SU-DHL-6 (cell line): ENCODE measurements around the gene RAB43.
"Not testable (repeated sequence)": the region's sequence is repeated elsewhere in the genome, so short reads cannot be mapped to it uniquely, and the experiment has no call there.

ENCODE experiments used
- H2AFZ ChIP-seq: fragments of 200-600 bp; sonication (generic); 2 replicates; pipeline ENCODE4 v1.6.1; 2014; ENCODE audit warnings: low read depth, mild to moderate bottlenecking, moderate library complexity, mixed read lengths, antibody characterized with exemption, low read length; ENCODE audit not compliant: severe bottlenecking
- H3F3A ChIP-seq: fragments of 200-600 bp; shearing (Covaris generic); 2 replicates; pipeline ENCODE4 v1.6.0; 2016; ENCODE audit warnings: antibody characterized with exemption, mild to moderate bottlenecking; ENCODE audit not compliant: insufficient read depth
- H3K27ac ChIP-seq: fragments of 200-600 bp; sonication (generic); 2 replicates; pipeline ENCODE4 v1.5.1; 2016; ENCODE audit warnings: low read depth, mild to moderate bottlenecking, low read length, moderate library complexity, mixed read lengths
- H3K27me3 ChIP-seq: fragments of 200-600 bp; sonication (generic), shearing (Covaris generic); 2 replicates; pipeline ENCODE4 v1.6.0; 2014; ENCODE audit warnings: mild to moderate bottlenecking, low read length
- H3K36me3 ChIP-seq: fragments of 200-600 bp; sonication (generic); 2 replicates; pipeline ENCODE4 v1.6.1; 2014; ENCODE audit warnings: mild to moderate bottlenecking, low read length, mixed read lengths
- H3K4me2 ChIP-seq: fragments of 300-600, 200-600 bp; shearing (Covaris generic), sonication (generic); 2 replicates; pipeline ENCODE4 v1.6.0; 2014; ENCODE audit warnings: low read length, low read depth, mild to moderate bottlenecking; ENCODE audit not compliant: poor library complexity, severe bottlenecking
- H3K4me3 ChIP-seq: fragments of 200-600 bp; sonication (generic); 2 replicates; pipeline ENCODE4 v1.5.1; 2014; ENCODE audit warnings: antibody characterized with exemption, low read length, mild to moderate bottlenecking, mixed read lengths; ENCODE audit not compliant: insufficient read depth, poor library complexity, severe bottlenecking
- H3K79me2 ChIP-seq: fragments of 200-600 bp; sonication (generic); 2 replicates; pipeline ENCODE4 v1.6.1; 2014; ENCODE audit warnings: mild to moderate bottlenecking, low read length, moderate library complexity; ENCODE audit not compliant: insufficient read depth
- H3K9ac ChIP-seq: fragments of 200-600 bp; sonication (generic); 2 replicates; pipeline ENCODE4 v1.7.0; 2014; ENCODE audit warnings: mild to moderate bottlenecking, low read length
- H3K9me2 ChIP-seq: fragments of 200-600 bp; sonication (generic); replicated peaks from 2 replicates; pipeline ENCODE4 v1.6.1; 2014; ENCODE audit warnings: low read length; ENCODE audit not compliant: insufficient read depth
- H3K9me3 ChIP-seq: fragments of 200-600 bp; sonication (generic); 2 replicates; pipeline ENCODE4 v1.6.1; 2014; ENCODE audit warnings: low read length, mixed read lengths; ENCODE audit not compliant: insufficient read depth
- H4K20me1 ChIP-seq: fragments of 200-600 bp; sonication (generic); 2 replicates; pipeline ENCODE4 v1.6.1; 2014; ENCODE audit warnings: low read depth, mild to moderate bottlenecking, antibody characterized with exemption, low read length, moderate library complexity, mixed read lengths
- EZH2phosphoT487 ChIP-seq: fragments of 200-600 bp; sonication (generic), shearing (Covaris generic); conservative IDR thresholded peaks from 2 replicates; pipeline ENCODE4 v1.6.1; 2018; ENCODE audit warnings: mild to moderate bottlenecking, antibody characterized with exemption, low read length, moderate library complexity, mixed read lengths
- TF ChIP-seq, protein P1 (sequence below): fragments of 200-600 bp; sonication (generic); IDR thresholded peaks from one replicate; pipeline ENCODE4 v1.5.1; 2017; ENCODE audit warnings: antibody characterized with exemption, mild to moderate bottlenecking, low read length, moderate library complexity; ENCODE audit not compliant: insufficient read depth, poor library complexity, severe bottlenecking

RAB43 gene

DNA sequence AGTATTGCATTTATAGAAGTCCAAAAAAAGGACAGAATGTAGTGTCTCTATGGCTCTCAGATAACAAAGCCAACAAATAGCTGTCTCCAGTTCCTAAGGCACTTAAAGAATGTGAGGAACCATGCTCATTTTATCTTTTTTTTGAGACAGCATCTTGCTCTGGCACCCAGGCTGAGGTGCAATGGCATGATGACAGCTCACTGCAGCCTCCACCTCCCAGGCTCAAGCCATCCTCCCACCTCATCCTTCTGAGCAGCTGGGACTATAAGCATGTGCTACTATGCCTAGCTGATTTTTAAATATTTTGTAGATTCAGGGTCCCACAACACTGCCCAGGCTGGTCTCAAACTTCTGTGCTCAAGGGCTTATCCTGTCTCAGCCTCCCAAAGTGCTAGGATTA, 23.2 kb upstream of the RAB43 start:
- Histone ChIP-seq H3K9me3 (no peaks in the 10 kb centered on the region), H3K36me3 (0 out of 2 replicates have a peak, but pooled peaks cover 7% of the 10 kb centered on the region)

DNA sequence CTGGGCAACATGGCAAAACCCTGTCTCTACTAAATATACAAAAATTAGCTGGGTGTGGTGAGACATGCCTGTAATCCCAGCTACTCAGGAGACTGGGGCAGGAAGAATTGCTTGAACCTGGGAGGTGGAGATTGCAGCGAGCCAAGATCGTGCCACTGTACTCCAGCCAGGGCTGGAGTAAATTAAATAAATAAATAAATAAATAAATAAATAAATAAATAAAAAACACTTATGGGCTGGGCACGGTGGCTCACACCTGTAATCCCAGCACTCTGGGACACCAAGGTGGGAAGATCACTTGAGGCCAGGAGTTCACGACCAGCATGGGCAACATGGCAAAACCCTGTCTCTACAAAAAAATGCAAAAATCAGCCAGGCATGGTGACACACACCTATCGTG, 19.4 kb upstream of the RAB43 start:
- H3K9ac ChIP-seq, H3K4me2 ChIP-seq, H3K27ac ChIP-seq, H3F3A ChIP-seq, H3K9me3 ChIP-seq, H3K9me2 ChIP-seq, H4K20me1 ChIP-seq, H3K27me3 ChIP-seq, H3K36me3 ChIP-seq, H3K79me2 ChIP-seq, H2AFZ ChIP-seq, H3K4me3 ChIP-seq: not testable (repeated sequence)

More for the DNA sequence above, 23.2 kb upstream of the RAB43 start:
- no peaks in the 10 kb centered on the region for H4K20me1 ChIP-seq
- H3K4me3 ChIP-seq: no peak overlapping the region
- TF ChIP-seq, protein P1, sequence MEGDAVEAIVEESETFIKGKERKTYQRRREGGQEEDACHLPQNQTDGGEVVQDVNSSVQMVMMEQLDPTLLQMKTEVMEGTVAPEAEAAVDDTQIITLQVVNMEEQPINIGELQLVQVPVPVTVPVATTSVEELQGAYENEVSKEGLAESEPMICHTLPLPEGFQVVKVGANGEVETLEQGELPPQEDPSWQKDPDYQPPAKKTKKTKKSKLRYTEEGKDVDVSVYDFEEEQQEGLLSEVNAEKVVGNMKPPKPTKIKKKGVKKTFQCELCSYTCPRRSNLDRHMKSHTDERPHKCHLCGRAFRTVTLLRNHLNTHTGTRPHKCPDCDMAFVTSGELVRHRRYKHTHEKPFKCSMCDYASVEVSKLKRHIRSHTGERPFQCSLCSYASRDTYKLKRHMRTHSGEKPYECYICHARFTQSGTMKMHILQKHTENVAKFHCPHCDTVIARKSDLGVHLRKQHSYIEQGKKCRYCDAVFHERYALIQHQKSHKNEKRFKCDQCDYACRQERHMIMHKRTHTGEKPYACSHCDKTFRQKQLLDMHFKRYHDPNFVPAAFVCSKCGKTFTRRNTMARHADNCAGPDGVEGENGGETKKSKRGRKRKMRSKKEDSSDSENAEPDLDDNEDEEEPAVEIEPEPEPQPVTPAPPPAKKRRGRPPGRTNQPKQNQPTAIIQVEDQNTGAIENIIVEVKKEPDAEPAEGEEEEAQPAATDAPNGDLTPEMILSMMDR: no peak
- TF ChIP-seq EZH2phosphoT487: no peak
- H2AFZ ChIP-seq: no peak overlapping the region
- H3K27me3 ChIP-seq: no peaks in the 10 kb centered on the region
- no peak overlapping the region for H3K9ac ChIP-seq
- no peak overlapping the region for H3K4me2 ChIP-seq
- no peaks in the 10 kb centered on the region for H3F3A ChIP-seq
- H3K9me2 ChIP-seq: no peaks in the 10 kb centered on the region
- no peak overlapping the region for H3K27ac ChIP-seq
- H3K79me2 ChIP-seq: no peaks in the 10 kb centered on the region

DNA sequence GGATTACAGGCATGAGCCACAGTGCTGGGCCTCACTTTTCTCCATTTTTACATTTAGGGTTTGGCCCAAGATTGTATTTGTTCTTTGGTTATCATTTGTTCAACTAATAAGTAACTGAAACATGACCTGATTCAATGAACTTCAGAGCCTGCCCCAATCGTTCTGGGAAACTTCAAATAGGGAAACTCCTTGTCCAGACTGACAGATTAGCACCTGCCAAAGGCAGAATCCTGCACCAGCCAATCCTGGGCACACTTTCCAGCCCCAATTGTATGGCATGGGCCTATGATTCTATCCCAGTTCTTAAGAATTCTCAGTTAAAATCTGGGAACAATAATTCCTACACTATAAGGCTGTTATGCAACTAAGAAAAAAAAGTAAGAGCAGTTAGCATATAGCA, 18.3 kb upstream of the RAB43 start:
- TF ChIP-seq EZH2phosphoT487: no peak
- TF ChIP-seq, protein P1: no peak
- H3K9me2 ChIP-seq: no peaks in the 10 kb centered on the region
- no peaks in the 10 kb centered on the region for H3K9me3 ChIP-seq
- no peak overlapping the region for H3K27ac ChIP-seq
- no peak overlapping the region for H2AFZ ChIP-seq
- H4K20me1 ChIP-seq: no peaks in the 10 kb centered on the region
- no peaks in the 10 kb centered on the region for H3F3A ChIP-seq
- peaks cover 9% of the 10 kb centered on the region; the same call in 1 of the 2 replicates for H3K36me3 ChIP-seq
- no peaks in the 10 kb centered on the region for H3K79me2 ChIP-seq
- no peak overlapping the region for H3K9ac ChIP-seq
- H3K27me3 ChIP-seq: no peaks in the 10 kb centered on the region
- no peak overlapping the region for H3K4me2 ChIP-seq
- no peak overlapping the region for H3K4me3 ChIP-seq

DNA sequence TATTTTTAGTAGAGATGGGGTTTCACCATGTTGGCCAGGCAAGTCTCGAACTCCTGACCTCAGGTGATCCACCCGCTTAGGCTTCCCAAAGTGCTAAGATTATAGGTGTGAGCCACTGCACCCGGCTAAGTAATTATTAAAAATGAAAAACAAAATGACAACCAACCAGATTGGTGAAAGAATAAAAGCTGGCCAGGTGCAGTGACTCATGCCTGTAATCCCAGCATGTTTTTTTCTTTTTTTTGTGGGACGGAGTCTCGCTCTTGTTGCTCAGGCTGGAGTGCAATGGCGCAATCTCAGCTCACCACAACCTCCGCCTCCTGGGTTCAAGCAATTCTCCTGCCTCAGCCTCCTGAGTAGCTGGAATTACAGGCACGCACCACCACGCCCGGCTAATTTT, 14.7 kb upstream of the RAB43 start:
- H3K36me3 ChIP-seq, H3K9me3 ChIP-seq, H3K79me2 ChIP-seq, H3K9me2 ChIP-seq, H3K27me3 ChIP-seq, H3K27ac ChIP-seq, H3F3A ChIP-seq, H3K9ac ChIP-seq, H4K20me1 ChIP-seq, H2AFZ ChIP-seq, H3K4me3 ChIP-seq, H3K4me2 ChIP-seq: not testable (repeated sequence)
